Gastrocnemius medialis (tissue), 4 donors: ENCODE measurements around the gene XRCC3.

ENCODE experiments used
- CTCF ChIP-seq, 5 experiments: fragments of 450-650 bp in 3 of 5; fragments of 200-600 bp in 2 of 5; sonication (generic) in 2 of 5; IDR thresholded peaks in 4 of 5; conservative IDR thresholded peaks in 1 of 5; 1 replicate in 4 of 5; 2 replicates in 1 of 5; pipeline ENCODE4 v1.5.1; 2016 to 2019; ENCODE audit warnings: antibody characterized with exemption in 5 of 5, mild to moderate bottlenecking in 3 of 5, moderate library complexity in 3 of 5
- POLR2A ChIP-seq, 2 donors: fragments of 450-650 bp; IDR thresholded peaks; one replicate each; pipeline ENCODE4 v1.6.1; 2017; ENCODE audit warnings: antibody characterized with exemption in 2 of 2, mild to moderate bottlenecking in 2 of 2, moderate library complexity in 2 of 2

GRCh38 chr14:103762036-103762435 lies 46.8 kb upstream of the XRCC3 start:
- TF ChIP-seq CTCF (IDR thresholded peaks at IDR 0.05 in 4 of 5, conservative IDR thresholded peaks at IDR 0.05 in 1 of 5), result no peak
- no peak for TF ChIP-seq POLR2A (IDR thresholded peaks at IDR 0.05)
